SU-DHL-6 (cell line): ENCODE data around the gene IQSEC3.

Experiments
- EZH2phosphoT487 ChIP-seq: fragments of 200-600 bp; sonication (generic), shearing (Covaris generic); conservative IDR thresholded peaks from 2 replicates; pipeline ENCODE4 v1.6.1; 2018; ENCODE audit warnings: mild to moderate bottlenecking, antibody characterized with exemption, low read length, moderate library complexity, mixed read lengths
- TF ChIP-seq, protein P1 (sequence below): fragments of 200-600 bp; sonication (generic); IDR thresholded peaks from one replicate; pipeline ENCODE4 v1.5.1; 2017; ENCODE audit warnings: antibody characterized with exemption, mild to moderate bottlenecking, low read length, moderate library complexity; ENCODE audit not compliant: insufficient read depth, poor library complexity, severe bottlenecking

GRCh38 chr12:211639-212414, 145.3 kb downstream of the IQSEC3 start:
- no peak for TF ChIP-seq EZH2phosphoT487
- TF ChIP-seq, protein P1, sequence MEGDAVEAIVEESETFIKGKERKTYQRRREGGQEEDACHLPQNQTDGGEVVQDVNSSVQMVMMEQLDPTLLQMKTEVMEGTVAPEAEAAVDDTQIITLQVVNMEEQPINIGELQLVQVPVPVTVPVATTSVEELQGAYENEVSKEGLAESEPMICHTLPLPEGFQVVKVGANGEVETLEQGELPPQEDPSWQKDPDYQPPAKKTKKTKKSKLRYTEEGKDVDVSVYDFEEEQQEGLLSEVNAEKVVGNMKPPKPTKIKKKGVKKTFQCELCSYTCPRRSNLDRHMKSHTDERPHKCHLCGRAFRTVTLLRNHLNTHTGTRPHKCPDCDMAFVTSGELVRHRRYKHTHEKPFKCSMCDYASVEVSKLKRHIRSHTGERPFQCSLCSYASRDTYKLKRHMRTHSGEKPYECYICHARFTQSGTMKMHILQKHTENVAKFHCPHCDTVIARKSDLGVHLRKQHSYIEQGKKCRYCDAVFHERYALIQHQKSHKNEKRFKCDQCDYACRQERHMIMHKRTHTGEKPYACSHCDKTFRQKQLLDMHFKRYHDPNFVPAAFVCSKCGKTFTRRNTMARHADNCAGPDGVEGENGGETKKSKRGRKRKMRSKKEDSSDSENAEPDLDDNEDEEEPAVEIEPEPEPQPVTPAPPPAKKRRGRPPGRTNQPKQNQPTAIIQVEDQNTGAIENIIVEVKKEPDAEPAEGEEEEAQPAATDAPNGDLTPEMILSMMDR, result no peak
